IMR-90 (cell line): ENCODE results near the gene SNX25. TPM values are rescaled to one million over a fixed set of nuclear protein-coding genes. Genes with fewer than 3 reads are reported as not detected.

Experiments used
- ATAC-seq: fragments of 200-7000 bp; cut with Tn5 transposase; 2 replicates; pipeline ENCODE4 v1.9.1; 2020; ENCODE audit warnings: low read depth, mild to moderate bottlenecking, moderate library complexity
- BruUV-seq: library from RNA; stranded (reverse); fragments of 400-500 nt; replicated peaks from 2 replicates; lab custom pipeline; 2021; lab: Mats Ljungman, UMichigan
- CTCF ChIA-PET: fragments of 300-600 bp; formaldehyde crosslinking; extraction: SDS; loops from one replicate; lab custom pipeline; 2021; ENCODE audit warnings: antibody characterized with exemption; lab: Yijun Ruan, JAX
- POLR2A ChIA-PET: fragments of 300-600 bp; sonication (Branson Sonifier 250); formaldehyde crosslinking; loops from one replicate; lab custom pipeline; 2022; ENCODE audit warnings: antibody characterized with exemption; ENCODE audit not compliant: unreplicated experiment; lab: Charles Lee
- DNase-seq: peaks from one replicate; pipeline ENCODE4 v3.0.0; 2013
- H2AFZ ChIP-seq: replicated peaks from 2 replicates; pipeline ENCODE3; 2013; ENCODE audit warnings: low read length, mild to moderate bottlenecking; ENCODE audit not compliant: poor library complexity
- H2AK5ac ChIP-seq: 2 replicates; pipeline ENCODE4 v1.6.1; 2013; ENCODE audit warnings: low read depth, low read length, inconsistent platforms
- H2AK9ac ChIP-seq: replicated peaks from 2 replicates; pipeline ENCODE3; 2013; ENCODE audit warnings: mild to moderate bottlenecking, low read depth, low read length, moderate library complexity; ENCODE audit not compliant: poor library complexity
- H2BK120ac ChIP-seq: 2 replicates; pipeline ENCODE4 v1.6.1; 2013; ENCODE audit warnings: low read depth, low read length, inconsistent platforms
- H2BK15ac ChIP-seq: 3 replicates; pipeline ENCODE4 v1.6.1; 2013; ENCODE audit warnings: low read depth, low read length, inconsistent platforms
- H2BK20ac ChIP-seq: 2 replicates; pipeline ENCODE4 v1.6.1; 2013; ENCODE audit warnings: low read depth, mild to moderate bottlenecking, inconsistent platforms, low read length, moderate library complexity
- H2BK5ac ChIP-seq: 2 replicates; pipeline ENCODE4 v1.6.1; 2013; ENCODE audit warnings: mild to moderate bottlenecking, low read depth, low read length, inconsistent platforms; ENCODE audit not compliant: poor library complexity, severe bottlenecking
- H3K14ac ChIP-seq: replicated peaks from 2 replicates; pipeline ENCODE4 v1.6.1; 2013; ENCODE audit warnings: low read depth, low read length, inconsistent platforms
- H3K18ac ChIP-seq: 2 replicates; pipeline ENCODE4 v1.6.1; 2013; ENCODE audit warnings: low read depth, low read length, control low read depth
- H3K23ac ChIP-seq: 2 replicates; pipeline ENCODE4 v1.6.1; 2013; ENCODE audit warnings: low read depth, low read length, inconsistent platforms
- H3K27ac ChIP-seq: 2 replicates; pipeline ENCODE4 v1.5.1; 2013; ENCODE audit warnings: mild to moderate bottlenecking, control low read depth, low read length; ENCODE audit not compliant: insufficient read depth
- H3K27me3 ChIP-seq: 2 replicates; pipeline ENCODE4 v1.6.1; 2013; ENCODE audit warnings: low read length; ENCODE audit not compliant: control insufficient read depth, insufficient read depth
- H3K36me3 ChIP-seq: 2 replicates; pipeline ENCODE4 v1.6.1; 2013; ENCODE audit warnings: low read length, mixed read lengths; ENCODE audit not compliant: control insufficient read depth, insufficient read depth
- H3K4ac ChIP-seq: 2 replicates; pipeline ENCODE4 v1.6.1; 2013; ENCODE audit warnings: low read depth, low read length, inconsistent platforms
- H3K4me1 ChIP-seq: 2 replicates; pipeline ENCODE4 v1.6.1; 2013; ENCODE audit warnings: low read length, mixed read lengths; ENCODE audit not compliant: control insufficient read depth, insufficient read depth
- H3K4me2 ChIP-seq: 2 replicates; pipeline ENCODE4 v1.6.1; 2013; ENCODE audit warnings: low read depth, mild to moderate bottlenecking, control low read depth, low read length, moderate library complexity
- H3K4me3 ChIP-seq: 2 replicates; pipeline ENCODE4 v1.5.1; 2013; ENCODE audit warnings: low read depth, mild to moderate bottlenecking, control low read depth, low read length, moderate library complexity; ENCODE audit not compliant: insufficient read depth
- H3K56ac ChIP-seq: 2 replicates; pipeline ENCODE4 v1.6.1; 2013; ENCODE audit warnings: low read length, inconsistent platforms; ENCODE audit not compliant: insufficient read depth; ENCODE audit errors: extremely low read depth
- H3K79me1 ChIP-seq, 2 experiments: 2 replicates each; pipeline ENCODE4 v1.6.1; 2013; ENCODE audit warnings: low read length in 2 of 2, inconsistent platforms in 1 of 2, low read depth in 1 of 2
- H3K9ac ChIP-seq: 2 replicates; pipeline ENCODE4 v1.6.1; 2013; ENCODE audit warnings: low read depth, low read length, control low read depth
- H3K9me1 ChIP-seq: 2 replicates; pipeline ENCODE4 v1.6.1; 2013; ENCODE audit warnings: low read length, inconsistent platforms; ENCODE audit not compliant: insufficient read depth
- H3K9me3 ChIP-seq: 2 replicates; pipeline ENCODE4 v1.6.1; 2013; ENCODE audit warnings: low read length; ENCODE audit not compliant: control insufficient read depth, insufficient read depth
- H4K20me1 ChIP-seq: 2 replicates; pipeline ENCODE4 v1.6.1; 2013; ENCODE audit warnings: low read length, inconsistent platforms; ENCODE audit not compliant: insufficient read depth
- H4K5ac ChIP-seq: 2 replicates; pipeline ENCODE4 v1.6.1; 2013; ENCODE audit warnings: mild to moderate bottlenecking, low read depth, low read length, control low read depth
- H4K8ac ChIP-seq, 2 experiments: 2 replicates each; pipeline ENCODE4 v1.6.1; 2013; ENCODE audit warnings: low read depth in 2 of 2, low read length in 2 of 2, control low read depth in 1 of 2, inconsistent platforms in 1 of 2
- H4K91ac ChIP-seq: 2 replicates; pipeline ENCODE4 v1.6.1; 2013; ENCODE audit warnings: low read depth, low read length, inconsistent platforms; ENCODE audit not compliant: insufficient read depth
- CHD1 ChIP-seq: IDR thresholded peaks from 2 replicates; pipeline ENCODE4 v1.6.1; 2012; ENCODE audit warnings: low read depth, low read length, improper control_type of control experiment
- CTCF ChIP-seq: conservative IDR thresholded peaks from 2 replicates; pipeline ENCODE4 v1.5.1; 2012; ENCODE audit warnings: mild to moderate bottlenecking, low read depth, low read length, improper control_type of control experiment
- FOS ChIP-seq: fragments of 150-350 bp; IDR thresholded peaks from 2 replicates; pipeline ENCODE4 v1.6.1; 2016; ENCODE audit warnings: low read depth, low read length
- MAZ ChIP-seq: IDR thresholded peaks from 2 replicates; pipeline ENCODE4 v1.6.1; 2012; ENCODE audit warnings: low read depth, mild to moderate bottlenecking, low read length, improper control_type of control experiment, moderate library complexity, borderline replicate concordance
- MXI1 ChIP-seq: IDR thresholded peaks from 2 replicates; pipeline ENCODE4 v1.6.1; 2012; ENCODE audit warnings: low read depth, mild to moderate bottlenecking, low read length, moderate library complexity, borderline replicate concordance
- SMC3 ChIP-seq: fragments of 150-350 bp; IDR thresholded peaks from 2 replicates; pipeline ENCODE4 v1.6.1; 2016; ENCODE audit warnings: low read depth, mild to moderate bottlenecking, antibody characterized with exemption, low read length, moderate library complexity
- dilution Hi-C: fragments of 300-500 bp; cut with HindIII; formaldehyde crosslinking; loops from one replicate; pipeline ENCODE4 v1.14.3; 2018; ENCODE audit warnings: low sequenced_read_pairs; ENCODE audit not compliant: unreplicated experiment
- in situ Hi-C: fragments of 300-500 bp; cut with MboI; formaldehyde crosslinking; loops from 3 replicates; pipeline ENCODE4 v1.14.3; 2019; ENCODE audit warnings: low sequenced_read_pairs, inconsistent platforms, mixed read lengths
- intact Hi-C: fragments of 100-400 bp; cut with micrococcal nuclease; formaldehyde crosslinking; loops from 2 replicates; pipeline ENCODE4 v1.10.0; 2022
- polyA plus RNA-seq, 3 experiments: library from polyadenylated mRNA; depleted of rRNA; stranded (reverse); fragments of >200 nt; gene quantifications; 2 replicates each; pipeline ENCODE4 v1.2.3, GENCODE V29; 2012; ENCODE audit warnings: low replicate concordance in 1 of 3
- total RNA-seq: library from RNA; depleted of rRNA; stranded (reverse); fragments of >200 nt; gene quantifications from 2 replicates; pipeline ENCODE4 v1.2.3, GENCODE V29; 2012

Gene SNX25
- total and polyA plus RNA-seq, 2 of the 4 experiments (the other 2 are of a cell fraction) = 11.4 to 28.3 TPM

DNA sequence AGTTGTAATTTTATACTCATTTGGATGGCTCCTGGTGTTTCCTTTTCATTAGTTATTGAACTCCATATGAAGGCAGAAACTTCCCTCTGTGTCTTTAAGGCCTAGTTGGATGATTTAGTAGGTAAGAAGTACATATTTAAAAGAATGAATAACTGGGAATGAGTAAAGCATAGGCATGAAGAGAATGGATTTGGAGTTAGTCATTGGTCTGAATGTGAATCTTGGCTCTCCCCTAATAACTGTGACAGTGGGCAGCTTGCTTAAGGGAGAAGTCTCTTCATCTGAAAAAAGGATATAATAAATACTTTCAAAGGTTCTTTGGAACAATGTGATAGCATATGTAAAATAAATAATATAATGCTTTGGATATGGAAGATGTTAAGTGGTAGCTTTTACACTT lies 13.2 kb downstream of the SNX25 start:
- Histone ChIP-seq H3K18ac (0 out of 2 replicates have a peak overlapping the region, but pooled peaks have one; percentile 56), H2BK5ac (peak overlapping the region; percentile 91), H3K9me1 (peaks cover 5% of the 10 kb centered on the region; the same call in 1 of the 2 replicates), H3K56ac (no peak overlapping the region), H2AFZ (no peak overlapping the region), H3K79me1 (peaks cover 19 to 66% of the 10 kb centered on the region in 2 experiments), H2BK20ac (peak overlapping the region; percentile 5; the same call in 1 of the 2 replicates), H3K27me3 (no peaks in the 10 kb centered on the region), H2AK9ac (no peak overlapping the region), H3K23ac (no peak overlapping the region), H3K9me3 (no peaks in the 10 kb centered on the region), H4K8ac (0 out of 4 replicates have a peak overlapping the region, but pooled peaks of 1 of the 2 experiments have one; percentile 40), H4K91ac (no peak overlapping the region), H3K4me3 (no peak overlapping the region), H3K9ac (no peak overlapping the region), H3K4me1 (peaks cover 8% of the 10 kb centered on the region), H2AK5ac (peak overlapping the region; percentile 29; the same call in 1 of the 2 replicates), H3K36me3 (no peaks in the 10 kb centered on the region), H4K5ac (peak overlapping the region; percentile 9; the same call in 1 of the 2 replicates), H3K4me2 (no peak overlapping the region; the same call in 1 of the 2 replicates), H2BK15ac (no peak overlapping the region), H3K27ac (peak overlapping the region; percentile 25; the same call in 1 of the 2 replicates), H4K20me1 (peaks cover 7% of the 10 kb centered on the region; the same call in 1 of the 2 replicates), H3K14ac (no peak overlapping the region), H3K4ac (peak overlapping the region; percentile 11; the same call in 1 of the 2 replicates), H2BK120ac (peak overlapping the region; percentile 39; the same call in 1 of the 2 replicates)
- ChIA-PET POLR2A (no interaction called here), CTCF (no interaction called here)
- in situ Hi-C loops (no loop called here), dilution Hi-C loops (no loop called here), intact Hi-C loops (no loop called here)
- ATAC-seq (peak; percentile 82), DNase-seq (peak; percentile 87)
- no peak for TF ChIP-seq CHD1
- no peak for TF ChIP-seq FOS
- TF ChIP-seq MXI1 = no peak
- no peak for TF ChIP-seq SMC3
- no peak for TF ChIP-seq CTCF
- no peak for TF ChIP-seq MAZ
- no TSS peak for BruUV-seq
